Activated CD8-positive, alpha-beta memory T cell treated with anti-CD3 and anti-CD28 coated beads, Interleukin-2, amount 50 U/mL, for 48 hours (primary cell): ENCODE results near the gene PNMT.

Experiments used
- DNase-seq: peaks from one replicate; pipeline ENCODE4 v3.0.0-alpha.2; 2020

Gene PNMT, protein sequence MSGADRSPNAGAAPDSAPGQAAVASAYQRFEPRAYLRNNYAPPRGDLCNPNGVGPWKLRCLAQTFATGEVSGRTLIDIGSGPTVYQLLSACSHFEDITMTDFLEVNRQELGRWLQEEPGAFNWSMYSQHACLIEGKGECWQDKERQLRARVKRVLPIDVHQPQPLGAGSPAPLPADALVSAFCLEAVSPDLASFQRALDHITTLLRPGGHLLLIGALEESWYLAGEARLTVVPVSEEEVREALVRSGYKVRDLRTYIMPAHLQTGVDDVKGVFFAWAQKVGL

GRCh38 chr17:39667945-39668924, at the start of gene PNMT:
Gene PNMT, plus strand, starts transcription at chr17:39668453. Its CDS starts 23 bp downstream, at chr17:39668476.
- DNase-seq: peak; percentile 88

DNA sequence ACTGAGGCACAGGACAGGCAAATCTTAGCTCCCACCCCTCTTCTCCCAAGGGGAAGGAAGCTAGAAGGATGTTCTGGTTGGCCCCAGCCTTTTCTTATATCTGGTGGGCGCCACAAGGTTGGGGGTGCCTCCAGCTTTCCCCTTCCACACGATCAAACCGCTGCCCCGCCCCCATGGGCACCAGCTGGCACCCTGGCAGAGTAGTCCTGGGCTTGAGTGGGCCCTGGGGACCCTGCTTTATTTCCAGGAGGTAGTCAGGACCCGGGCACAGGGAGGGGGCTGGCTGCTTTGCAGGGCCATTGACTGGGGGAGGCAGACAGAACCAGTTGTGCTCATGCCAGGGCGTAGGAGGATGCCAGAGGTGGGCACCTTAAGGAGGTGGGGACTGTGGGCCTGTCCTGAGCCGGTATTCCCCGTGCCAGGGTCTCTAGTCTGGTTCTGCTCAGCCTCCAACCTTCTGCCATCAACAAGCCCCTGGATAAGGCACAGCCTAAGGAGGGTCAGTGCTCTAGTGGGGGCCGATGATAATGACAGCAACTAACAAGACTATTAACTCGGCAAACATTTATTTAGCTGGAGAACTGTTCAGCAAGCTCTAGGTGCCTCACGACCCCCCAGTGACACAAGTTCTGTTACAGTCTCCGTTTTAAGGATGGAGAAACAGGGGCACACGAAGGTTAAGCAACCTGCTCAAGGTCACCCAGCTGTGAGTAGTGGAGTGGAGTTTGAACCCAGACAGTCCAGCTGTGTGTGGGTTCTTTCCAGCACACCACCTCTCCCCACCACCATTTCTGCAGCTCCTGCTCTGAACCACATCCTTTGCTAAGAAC, 49.1 kb upstream of the PNMT start:
- DNase-seq: no peak

- DNase-seq: no peak
Measured at GRCh38 chr17:39619786-39620101, 48.5 kb upstream of the PNMT start.

DNA sequence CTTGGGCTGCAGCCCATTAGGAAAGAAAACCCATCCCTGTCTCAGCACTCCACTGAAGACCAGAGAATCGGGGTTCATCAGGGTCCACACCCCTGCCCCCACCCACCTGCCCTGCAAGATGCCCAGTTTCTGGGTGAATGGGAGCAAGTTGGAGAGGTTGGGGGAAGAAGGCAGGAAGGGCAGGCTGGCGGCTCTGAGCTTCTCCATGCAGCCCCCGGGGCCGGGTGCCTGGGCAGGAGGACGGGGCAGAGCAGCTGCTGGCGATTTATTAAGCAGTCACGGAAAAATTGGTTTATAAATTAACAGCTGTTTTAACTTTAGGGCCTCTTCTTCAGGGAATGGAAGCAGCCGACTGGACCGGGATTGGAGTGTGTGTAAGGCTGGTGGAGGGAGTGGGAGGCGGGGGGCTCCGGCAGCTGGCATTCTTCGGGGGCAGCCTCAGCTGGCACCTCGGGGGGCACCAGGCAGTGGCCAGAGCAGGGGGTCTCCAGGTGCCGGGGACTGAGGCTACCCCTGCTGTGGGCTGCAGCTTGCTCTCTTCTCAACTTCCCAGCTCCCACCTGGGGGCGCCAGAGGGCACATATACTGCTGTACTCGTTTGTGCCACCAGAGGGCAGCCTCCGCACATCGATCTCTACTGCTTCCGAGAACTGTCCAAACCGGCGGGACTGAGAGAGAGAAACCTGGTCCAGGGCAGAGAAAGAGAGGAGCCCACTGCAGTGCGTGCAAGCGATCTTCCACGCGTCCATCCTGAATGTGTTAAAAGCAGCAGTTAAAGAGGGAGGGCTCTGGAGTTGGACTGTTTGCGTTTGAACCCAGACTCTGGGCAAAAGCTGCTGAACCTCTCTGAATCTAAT, 46.5 kb upstream of the PNMT start:
- DNase-seq: peak; percentile 99

- DNase-seq: peak; percentile 71
Measured at GRCh38 chr17:39622380-39623006, 45.8 kb upstream of the PNMT start.

DNA sequence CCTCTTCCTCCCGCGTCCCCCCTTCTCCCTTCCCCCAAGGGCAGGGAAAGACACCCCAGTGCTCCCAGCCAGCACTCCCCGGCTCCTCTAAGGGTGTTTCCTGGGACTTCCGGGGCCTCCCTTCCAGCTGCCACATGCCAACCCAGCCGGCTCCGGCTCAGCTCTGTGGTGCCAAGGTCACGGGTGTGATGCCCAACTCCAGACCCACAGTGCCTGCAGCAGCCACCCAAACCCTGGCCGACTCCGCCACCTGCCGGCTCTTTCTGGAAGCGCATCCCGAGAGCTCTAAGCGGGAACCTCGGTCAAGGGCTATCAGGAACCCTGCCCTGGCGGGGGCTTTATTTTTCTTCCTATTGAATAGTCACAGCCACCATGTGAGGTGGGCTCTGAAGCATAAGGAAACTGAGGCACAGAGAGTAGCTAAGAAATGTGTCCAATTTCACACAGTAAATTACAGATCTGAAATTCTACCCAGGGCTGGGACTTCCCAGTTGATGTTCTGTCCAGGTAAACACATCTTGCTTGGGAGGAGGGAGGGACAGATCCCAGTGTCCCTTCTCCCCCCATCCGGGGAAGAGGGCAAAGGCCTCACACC, 44.8 kb upstream of the PNMT start:
- DNase-seq: peak; percentile 98

GRCh38 chr17:39624313-39624712, 43.9 kb upstream of the PNMT start:
- DNase-seq: no peak

DNA sequence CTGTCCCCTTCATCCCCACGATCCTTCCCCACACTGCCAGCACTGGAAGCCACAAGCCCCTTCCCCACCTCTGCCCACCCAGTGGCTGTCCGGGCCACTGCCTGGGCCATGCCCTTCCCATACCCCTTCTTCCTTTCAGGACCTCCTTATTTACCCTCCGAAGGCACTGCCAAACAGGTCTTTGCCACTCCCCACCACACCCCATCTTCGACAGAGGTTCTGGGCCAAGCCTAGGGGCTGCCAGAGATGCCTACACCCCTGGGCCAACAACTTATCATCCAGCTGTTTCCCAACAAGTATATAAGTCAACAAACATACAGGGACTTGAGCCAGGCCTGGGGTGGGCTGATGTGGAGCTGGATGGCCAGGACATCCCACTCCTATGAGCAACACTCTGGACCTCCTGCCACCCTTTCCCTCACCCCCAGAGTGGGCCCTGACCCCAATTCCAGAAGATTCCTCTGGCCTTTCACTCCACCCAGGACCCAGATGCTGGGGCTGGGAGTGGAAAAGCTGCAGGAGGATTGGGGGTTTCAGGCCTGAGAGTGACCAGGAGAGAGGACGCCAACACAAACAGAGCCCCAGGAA, 43.0 kb upstream of the PNMT start:
- no peak for DNase-seq

GRCh38 chr17:39626171-39627046, 41.8 kb upstream of the PNMT start, which contains the start of gene PPP1R1B:
Gene PPP1R1B, plus strand, starts transcription at chr17:39626952. Its CDS starts 441 bp downstream, at chr17:39627393.
- DNase-seq: no peak

DNA sequence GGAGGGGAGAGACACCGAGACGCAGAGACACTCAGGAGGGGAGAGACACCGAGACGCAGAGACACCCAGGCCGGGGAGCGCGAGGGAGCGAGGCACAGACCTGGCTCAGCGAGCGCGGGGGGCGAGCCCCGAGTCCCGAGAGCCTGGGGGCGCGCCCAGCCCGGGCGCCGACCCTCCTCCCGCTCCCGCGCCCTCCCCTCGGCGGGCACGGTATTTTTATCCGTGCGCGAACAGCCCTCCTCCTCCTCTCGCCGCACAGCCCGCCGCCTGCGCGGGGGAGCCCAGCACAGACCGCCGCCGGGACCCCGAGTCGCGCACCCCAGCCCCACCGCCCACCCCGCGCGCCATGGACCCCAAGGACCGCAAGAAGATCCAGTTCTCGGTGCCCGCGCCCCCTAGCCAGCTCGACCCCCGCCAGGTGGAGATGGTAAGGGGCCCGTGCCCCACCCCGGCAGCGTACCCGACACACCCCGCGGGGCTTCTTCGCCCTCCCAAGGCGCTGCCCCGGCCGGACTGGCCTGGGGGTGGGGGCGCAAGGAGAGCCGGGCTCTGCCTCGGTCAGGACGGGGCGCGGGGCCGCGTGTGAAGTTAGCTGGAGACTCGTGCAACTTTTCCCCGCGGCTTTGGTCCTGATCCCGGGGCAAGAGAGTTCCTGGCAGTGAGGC, 41.1 kb upstream of the PNMT start:
- no peak for DNase-seq

GRCh38 chr17:39627712-39628516, 40.3 kb upstream of the PNMT start:
- DNase-seq: no peak

DNA sequence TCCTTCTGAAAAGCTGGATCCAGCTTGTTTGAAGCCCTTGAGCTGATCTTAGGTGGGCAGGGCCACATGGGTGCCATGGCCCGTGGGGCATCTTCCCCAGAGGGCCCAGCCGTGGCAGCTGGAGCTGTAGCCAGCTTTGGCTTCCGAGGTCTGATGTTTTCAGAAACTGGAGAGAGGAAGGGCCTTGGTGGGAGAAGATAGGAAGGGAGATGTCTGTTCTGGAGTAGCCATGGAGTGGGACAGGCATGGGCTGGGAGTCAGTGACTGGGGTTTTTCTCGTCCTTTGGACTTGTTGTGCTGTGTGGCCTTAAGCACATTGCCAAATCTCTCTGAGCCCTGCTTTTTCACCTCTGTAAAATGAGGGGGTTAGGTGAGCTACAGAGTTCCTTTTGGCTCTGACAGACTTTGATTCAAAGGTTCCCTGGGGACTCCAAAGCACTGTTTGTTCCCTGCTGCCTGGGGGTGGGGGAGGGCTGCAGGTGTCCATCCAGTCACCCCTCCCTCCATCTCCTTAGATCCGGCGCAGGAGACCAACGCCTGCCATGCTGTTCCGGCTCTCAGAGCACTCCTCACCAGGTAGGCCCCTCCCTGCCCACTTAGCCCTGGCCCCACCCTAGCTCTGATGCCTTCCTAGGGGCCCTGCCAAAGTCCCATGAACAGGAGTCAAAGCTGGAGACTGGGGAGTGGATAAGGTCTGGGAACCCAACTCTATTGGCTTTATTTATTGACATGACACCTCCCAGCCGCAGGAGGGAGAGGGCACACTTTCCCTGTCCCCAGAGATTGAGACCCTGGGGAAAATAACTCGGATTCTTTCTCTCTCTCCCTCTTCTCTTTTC, 39.4 kb upstream of the PNMT start:
- no peak for DNase-seq

- DNase-seq: no peak
Measured at GRCh38 chr17:39629494-39629880, 38.8 kb upstream of the PNMT start.

GRCh38 chr17:39629898-39630297, 38.4 kb upstream of the PNMT start:
- DNase-seq: no peak

DNA sequence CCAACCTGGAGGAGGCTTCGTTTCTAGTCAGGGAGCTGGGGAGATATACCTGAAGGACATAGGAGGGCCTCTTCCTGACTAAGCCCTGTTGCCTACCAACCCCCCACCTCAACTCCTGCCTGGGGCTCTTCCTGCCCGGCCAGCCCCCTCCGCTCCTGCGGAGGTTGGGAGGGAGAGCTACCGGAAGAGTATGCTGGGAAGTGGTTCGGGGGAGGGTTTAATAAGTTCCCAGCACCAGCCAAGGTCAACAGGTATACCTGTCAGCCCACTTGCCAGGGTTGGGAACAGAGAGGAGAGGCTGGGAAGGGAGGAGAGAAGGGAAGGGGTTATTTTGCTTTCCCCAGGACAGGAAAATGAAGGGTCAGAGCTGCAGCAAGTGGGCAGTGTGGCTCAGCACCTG, 36.9 kb upstream of the PNMT start:
- no peak for DNase-seq

DNA sequence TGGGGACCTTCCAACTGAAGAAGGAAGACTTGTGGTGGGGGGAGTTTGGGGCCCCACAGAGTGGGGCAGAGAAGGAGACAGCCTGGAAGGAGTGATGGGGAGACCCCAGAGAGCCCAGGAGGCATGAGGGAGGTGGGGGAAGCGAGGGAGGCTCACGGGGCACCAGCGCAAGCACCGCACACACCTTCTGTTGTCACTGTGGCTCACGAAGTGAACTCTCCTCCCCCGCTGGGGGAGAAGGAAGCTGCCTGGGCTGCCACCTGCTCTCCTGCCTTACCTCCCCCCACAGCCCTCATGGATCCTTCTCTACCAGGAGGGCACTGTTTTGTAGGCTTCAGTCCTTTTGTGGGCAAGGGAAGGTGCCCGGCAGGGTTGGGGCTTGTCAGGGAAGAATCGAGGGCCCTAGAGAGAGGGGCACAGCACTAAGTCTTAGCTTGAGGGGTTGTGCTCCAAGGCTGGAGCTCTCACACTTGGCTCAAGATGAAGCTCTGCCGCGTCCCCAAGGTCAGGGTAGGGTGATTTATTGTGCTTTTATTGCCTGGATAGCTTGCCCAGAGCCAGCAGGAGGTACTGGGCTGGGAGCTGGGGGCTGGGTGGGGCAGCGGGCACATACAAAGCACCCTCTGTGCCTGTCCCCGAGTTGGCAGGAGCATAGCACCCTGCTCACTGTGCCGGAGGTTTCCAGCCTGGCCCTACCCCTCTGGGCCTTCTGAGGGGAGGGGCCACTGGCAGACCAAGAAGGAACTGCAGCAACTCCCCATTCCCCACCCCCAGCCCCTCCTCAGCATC, 35.9 kb upstream of the PNMT start:
- no peak for DNase-seq
